SK-N-SH (cell line): ENCODE results near the gene AUP1. TPM values are rescaled to one million over a fixed set of nuclear protein-coding genes. Genes with fewer than 3 reads are reported as not detected.

Experiments
- CTCF ChIA-PET: fragments of 300-600, 350-600 bp; formaldehyde crosslinking; extraction: SDS; loops from one replicate; lab custom pipeline; 2021; lab: Yijun Ruan, JAX
- POLR2A ChIA-PET: fragments of 350-600 bp; sonication (Branson Sonifier 250); formaldehyde crosslinking; extraction: SDS; loops from one replicate; lab custom pipeline; 2020; ENCODE audit warnings: antibody characterized with exemption, inconsistent platforms; lab: Yijun Ruan, JAX
- DNase-seq: peaks from one replicate; pipeline ENCODE4 v3.0.0; 2012
- H2AFZ ChIP-seq: fragments of 200-600 bp; sonication (generic); 2 replicates; pipeline ENCODE4 v1.8.1; 2016; ENCODE audit warnings: antibody characterized with exemption, mild to moderate bottlenecking, low read depth
- H3F3A ChIP-seq: fragments of 200-600 bp; sonication (generic); replicated peaks from 2 replicates; pipeline ENCODE3; 2016; ENCODE audit warnings: antibody characterized with exemption, mild to moderate bottlenecking; ENCODE audit not compliant: insufficient read depth
- H3K27ac ChIP-seq, 2 experiments: fragments of 200-500 bp in 1 of 2; fragments of 200-600 bp in 1 of 2; sonication (Bioruptor generic) in 1 of 2; sonication (generic), shearing (Covaris generic) in 1 of 2; 2 replicates each; pipeline versions ENCODE4 v1.5.1 to v1.6.1; 2014 to 2016; ENCODE audit warnings: low read depth in 2 of 2, inconsistent platforms in 1 of 2, low read length in 1 of 2, mild to moderate bottlenecking in 1 of 2, mixed read lengths in 1 of 2
- H3K27me3 ChIP-seq: fragments of 200-600 bp; sonication (generic), shearing (Covaris generic); 2 replicates; pipeline ENCODE4 v1.6.1; 2016; ENCODE audit warnings: mixed run types; ENCODE audit not compliant: insufficient read depth
- H3K36me3 ChIP-seq, 2 experiments: fragments of 200-500 bp in 1 of 2; fragments of 200-600 bp in 1 of 2; sonication (Bioruptor generic) in 1 of 2; sonication (generic) in 1 of 2; replicated peaks in 1 of 2; 2 replicates each; pipeline versions ENCODE3 to v1.5.1; 2014 to 2016; ENCODE audit warnings: low read length in 1 of 2, mild to moderate bottlenecking in 1 of 2; ENCODE audit not compliant: insufficient read depth in 2 of 2, control insufficient read depth in 1 of 2
- H3K4me1 ChIP-seq, 2 experiments: fragments of 200-500 bp in 1 of 2; fragments of 200-600 bp in 1 of 2; sonication (Bioruptor generic) in 1 of 2; sonication (generic), shearing (Covaris generic) in 1 of 2; 2 replicates each; pipeline versions ENCODE4 v1.5.1 to v1.6.1; 2014 to 2016; ENCODE audit warnings: low read depth in 1 of 2, low read length in 1 of 2, mixed run types in 1 of 2; ENCODE audit not compliant: insufficient read depth in 2 of 2, control insufficient read depth in 1 of 2
- H3K4me2 ChIP-seq: fragments of 200-600 bp; sonication (generic), shearing (Covaris generic); 2 replicates; pipeline ENCODE4 v1.6.1; 2017; ENCODE audit warnings: mixed run types
- H3K4me3 ChIP-seq, 2 experiments: fragments of 200-500 bp in 1 of 2; fragments of 200-600 bp in 1 of 2; sonication (Bioruptor generic) in 1 of 2; sonication (generic), shearing (Covaris generic) in 1 of 2; 2 replicates each; pipeline versions ENCODE4 v1.5.1 to v1.8.1; 2014 to 2016; ENCODE audit warnings: low read depth in 2 of 2, inconsistent platforms in 1 of 2, low read length in 1 of 2, mild to moderate bottlenecking in 1 of 2, mixed read lengths in 1 of 2, moderate library complexity in 1 of 2
- H3K79me2 ChIP-seq: fragments of 200-600 bp; sonication (generic); 2 replicates; pipeline ENCODE4 v1.8.1; 2017; ENCODE audit warnings: mild to moderate bottlenecking; ENCODE audit not compliant: insufficient read depth
- H3K9ac ChIP-seq: fragments of 200-600 bp; sonication (generic); 2 replicates; pipeline ENCODE4 v1.6.1; 2017; ENCODE audit warnings: mixed run types
- H3K9me2 ChIP-seq: fragments of 200-600 bp; sonication (generic); 2 replicates; pipeline ENCODE4 v1.6.1; 2017; ENCODE audit warnings: mixed run types
- H3K9me3 ChIP-seq: fragments of 200-600 bp; sonication (generic); 2 replicates; pipeline ENCODE4 v1.6.1; 2017; ENCODE audit warnings: mixed run types, mild to moderate bottlenecking, moderate library complexity
- H4K20me1 ChIP-seq: fragments of 200-600 bp; sonication (generic); 2 replicates; pipeline ENCODE4 v1.6.1; 2017; ENCODE audit warnings: mild to moderate bottlenecking, mixed run types; ENCODE audit not compliant: insufficient read depth
- FOSL2 ChIP-seq: IDR thresholded peaks from 2 replicates; pipeline ENCODE4 v1.4.0; 2012; ENCODE audit warnings: low read depth, mild to moderate bottlenecking, moderate library complexity, borderline replicate concordance
- NFIC ChIP-seq: IDR thresholded peaks from 2 replicates; pipeline ENCODE4 v1.4.0; 2012; ENCODE audit warnings: borderline replicate concordance
- NRF1 ChIP-seq: IDR thresholded peaks from 2 replicates; pipeline ENCODE4 v1.6.1; 2012; ENCODE audit warnings: low read depth, mild to moderate bottlenecking, low read length
- PBX3 ChIP-seq: IDR thresholded peaks from 2 replicates; pipeline ENCODE4; 2012
- RCOR1 ChIP-seq: fragments of 150-350 bp; IDR thresholded peaks from 2 replicates; pipeline ENCODE4 v1.6.1; 2017; ENCODE audit warnings: antibody characterized with exemption, low read length
- RFX5 ChIP-seq: IDR thresholded peaks from 2 replicates; pipeline ENCODE4 v1.6.1; 2012; ENCODE audit warnings: mild to moderate bottlenecking, improper control_type of control experiment, low read length
- SMC3 ChIP-seq: IDR thresholded peaks from 2 replicates; pipeline ENCODE4 v1.6.1; 2012; ENCODE audit warnings: low read depth, low read length, improper control_type of control experiment
- TAF1 ChIP-seq: IDR thresholded peaks from 2 replicates; pipeline ENCODE4 v1.6.1; 2012; ENCODE audit warnings: low read depth, mild to moderate bottlenecking, low read length, moderate library complexity, borderline replicate concordance
- TCF12 ChIP-seq: IDR thresholded peaks from 2 replicates; pipeline ENCODE4 v1.4.0; 2012
- YY1 ChIP-seq: IDR thresholded peaks from 2 replicates; pipeline ENCODE4 v1.4.0; 2012; ENCODE audit warnings: low read depth, mild to moderate bottlenecking
- WGBS: methylation state at CpG from one replicate; pipeline ENCODE4 v1.1.6; 2017; ENCODE audit warnings: low lambda C conversion rate; 5-methylcytosine and 5-hydroxymethylcytosine counted together
- polyA plus RNA-seq, 3 experiments: library from polyadenylated mRNA; depleted of rRNA; stranded (reverse); fragments of >200 nt; gene quantifications; 2 replicates each; pipeline ENCODE4 v1.2.3, GENCODE V29; 2012
- TF ChIP-seq, protein P1 (sequence below): fragments of 150-350 bp; IDR thresholded peaks from 2 replicates; pipeline ENCODE4 v1.6.1; 2017; ENCODE audit warnings: antibody characterized with exemption, low read length, low read depth, borderline replicate concordance

Gene AUP1
- polyA plus RNA-seq, 1 of the 3 experiments (the other 2 are of a cell fraction): 118 TPM

GRCh38 chr2:74525717-74526648 lies 3.5 kb downstream of the AUP1 start, which contains the start of gene DQX1:
Gene DQX1 (minus strand): TSS chr2:74526231. CDS start chr2:74525729, 502 bp downstream.
- Histone ChIP-seq H3K79me2 (peaks cover 35% of the 10 kb centered on the region), H3K36me3 (peaks cover 22 to 26% of the 10 kb centered on the region in 2 experiments), H2AFZ (no peak within 1 kb of the TSS), H3K4me3 (no peak within 1 kb of the TSS), H4K20me1 (no peaks in the 10 kb centered on the region), H3K27me3 (no peaks in the 10 kb centered on the region), H3K9me2 (no peaks in the 10 kb centered on the region), H3K27ac (no peak within 1 kb of the TSS; a peak in 1 of 4 replicates), H3K4me2 (no peak within 1 kb of the TSS), H3K4me1 (peaks cover 8 to 15% of the 10 kb centered on the region in 2 experiments), H3K9me3 (no peaks in the 10 kb centered on the region), H3K9ac (no peak within 1 kb of the TSS), H3F3A (peaks cover 3% of the 10 kb centered on the region)
- WGBS: 93% methylated on average over 9 of the region's 11 CpGs
- TF ChIP-seq NRF1: peak; percentile 44; the same call in 1 of the 2 replicates
- TF ChIP-seq FOSL2: no peak
- ChIA-PET POLR2A (interaction anchor here (0.7 to 1.3 kb wide), 4 partner anchors 8 to 17 kb away, joined by 3 to 5 read pairs (median 3); partner anchors contain the start of gene TLX2), CTCF (interaction anchor here (1.0 to 1.8 kb wide), 4 partner anchors 11 to 43 kb away, joined by 3 to 7 read pairs (median 5); partner anchors contain the start of genes CCDC142, PCGF1, TLX2 and TTC31)
- peak; percentile 52 for DNase-seq

DNA sequence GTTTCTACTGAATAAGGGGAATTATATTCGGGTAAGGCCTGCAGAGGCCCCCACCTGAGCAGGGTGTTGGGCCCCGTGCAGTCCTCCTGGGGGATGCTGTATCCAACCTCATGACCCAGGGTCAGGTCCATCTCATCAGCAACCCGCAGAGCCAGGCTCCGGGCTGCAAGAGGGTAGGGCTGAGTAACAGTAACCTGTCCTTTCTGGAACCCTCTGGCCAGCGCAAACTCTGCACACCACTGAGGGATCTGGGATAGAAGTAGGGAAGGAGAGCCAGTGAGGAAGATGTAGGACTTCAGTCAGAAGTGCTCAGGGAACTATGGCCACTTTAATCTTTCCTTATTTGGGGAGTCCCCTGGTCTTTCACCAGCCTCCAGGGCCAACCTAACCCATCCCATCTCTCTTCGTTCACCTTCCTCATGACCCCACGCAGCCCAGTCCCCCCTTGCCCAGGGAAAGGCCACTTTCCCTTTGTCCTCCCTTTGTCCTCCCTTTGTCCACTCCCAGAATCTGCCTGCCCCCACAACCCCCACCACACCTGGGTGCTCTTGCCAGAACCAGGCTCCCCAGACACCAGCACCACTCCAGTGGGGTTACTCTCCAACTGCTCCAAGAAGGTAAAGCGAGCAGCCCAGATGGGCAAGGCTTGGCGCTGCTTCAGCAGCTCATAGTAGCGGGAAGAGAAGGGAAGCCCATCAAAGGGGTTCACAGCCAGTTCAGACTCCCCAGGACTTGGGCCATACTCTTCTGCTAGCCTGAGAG lies 4.4 kb downstream of the AUP1 start:
- Histone ChIP-seq H3K9me3 (no peaks in the 10 kb centered on the region), H3K36me3 (peaks cover 22 to 26% of the 10 kb centered on the region in 2 experiments), H2AFZ (no peak overlapping the region), H3F3A (peaks cover 3% of the 10 kb centered on the region), H4K20me1 (no peaks in the 10 kb centered on the region), H3K4me1 (peaks cover 6 to 12% of the 10 kb centered on the region in 2 experiments; a peak in 3 of 4 replicates), H3K79me2 (peaks cover 27% of the 10 kb centered on the region), H3K9ac (no peak overlapping the region), H3K27ac (no peak overlapping the region), H3K9me2 (no peaks in the 10 kb centered on the region), H3K27me3 (no peaks in the 10 kb centered on the region), H3K4me2 (no peak overlapping the region), H3K4me3 (no peak overlapping the region)
- DNase-seq: no peak
- no peak for TF ChIP-seq RFX5
- TF ChIP-seq YY1: no peak
- TF ChIP-seq NFIC: no peak
- no peak for TF ChIP-seq TCF12
- no peak for TF ChIP-seq SMC3
- TF ChIP-seq RCOR1: no peak
- TF ChIP-seq, protein P1, sequence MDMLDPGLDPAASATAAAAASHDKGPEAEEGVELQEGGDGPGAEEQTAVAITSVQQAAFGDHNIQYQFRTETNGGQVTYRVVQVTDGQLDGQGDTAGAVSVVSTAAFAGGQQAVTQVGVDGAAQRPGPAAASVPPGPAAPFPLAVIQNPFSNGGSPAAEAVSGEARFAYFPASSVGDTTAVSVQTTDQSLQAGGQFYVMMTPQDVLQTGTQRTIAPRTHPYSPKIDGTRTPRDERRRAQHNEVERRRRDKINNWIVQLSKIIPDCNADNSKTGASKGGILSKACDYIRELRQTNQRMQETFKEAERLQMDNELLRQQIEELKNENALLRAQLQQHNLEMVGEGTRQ: no peak
- TF ChIP-seq TAF1: no peak
- no peak for TF ChIP-seq PBX3
- POLR2A ChIA-PET: interaction anchor here (1.3 kb wide), 1 partner anchor 7 kb away, joined by 5 read pairs; no protein-coding TSS in a partner anchor
- WGBS: 91% methylated on average over 8 of the region's 10 CpGs
- CTCF ChIA-PET: interaction anchor here (1.3 to 1.8 kb wide), 2 partner anchors 18 to 42 kb away, joined by 5 to 7 read pairs; partner anchors contain the start of genes CCDC142, PCGF1 and TTC31
